Chondrocyte (in vitro differentiated cells): ENCODE data around the gene DEFB116. TPM values are rescaled to one million over a fixed set of nuclear protein-coding genes. Genes with fewer than 3 reads are reported as not detected.

ENCODE experiments used
- DNase-seq: peaks from one replicate; pipeline ENCODE4 v3.0.0; 2021; ENCODE audit warnings: mixed read lengths, low spot score
- H3K27ac Mint-ChIP-seq: one replicate; pipeline ENCODE4 v1.8.0; 2021; ENCODE audit warnings: mild to moderate bottlenecking, moderate library complexity, mixed read lengths; ENCODE audit not compliant: unreplicated experiment
- H3K27me3 Mint-ChIP-seq: 2 replicates; pipeline ENCODE4 v1.8.0; 2021; ENCODE audit warnings: low read depth, mixed read lengths
- H3K36me3 Mint-ChIP-seq: 2 replicates; pipeline ENCODE4 v1.8.0; 2021; ENCODE audit warnings: low read depth, mixed read lengths
- H3K4me1 Mint-ChIP-seq: 2 replicates; pipeline ENCODE4 v1.8.0; 2021; ENCODE audit warnings: low read depth, mild to moderate bottlenecking, mixed read lengths
- H3K4me3 Mint-ChIP-seq: one replicate; pipeline ENCODE4 v1.8.0; 2021; ENCODE audit warnings: mild to moderate bottlenecking, moderate library complexity, mixed read lengths; ENCODE audit not compliant: unreplicated experiment
- H3K9me3 Mint-ChIP-seq: 2 replicates; pipeline ENCODE4 v1.8.0; 2021; ENCODE audit warnings: low read depth, mixed read lengths
- total RNA-seq: library from RNA; stranded (reverse); gene quantifications from 3 replicates; pipeline ENCODE4 v1.2.1, GENCODE V29; 2021
- TF ChIP-seq, protein P1 (sequence below): fragments of 200-600 bp; sonication (generic); IDR thresholded peaks from 2 replicates; pipeline ENCODE4 v1.5.0; 2021; ENCODE audit warnings: antibody characterized with exemption, mild to moderate bottlenecking, moderate library complexity

The DEFB116 gene
- total RNA-seq, 1 donor from 2014 or later, result not detected

DNA sequence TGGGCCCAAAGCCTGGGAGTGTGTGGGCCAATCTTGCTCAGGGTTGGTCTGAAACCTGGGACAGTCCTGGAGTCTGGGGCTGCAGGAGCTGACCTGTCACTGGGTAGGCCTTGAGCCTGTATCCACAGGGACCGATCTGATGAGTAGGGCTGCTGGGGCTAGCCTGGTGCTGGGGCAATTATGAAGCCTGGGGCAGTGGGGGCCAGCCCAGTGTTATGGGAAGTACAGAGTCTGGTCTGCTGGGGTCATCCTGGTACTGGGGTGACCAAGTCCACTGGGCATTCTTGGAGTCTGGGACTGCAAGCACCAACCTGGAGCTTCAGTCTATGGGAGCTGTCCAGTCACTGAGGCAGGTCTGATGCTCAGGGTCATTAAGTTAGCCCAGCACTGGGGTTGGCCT is 30.2 kb downstream of the DEFB116 start:
- Mint-ChIP-seq H3K27ac (no peak overlapping the region), H3K9me3 (peaks cover 57% of the 10 kb centered on the region), H3K4me3 (no peak overlapping the region), H3K4me1 (no peaks in the 10 kb centered on the region), H3K27me3 (no peaks in the 10 kb centered on the region), H3K36me3 (peaks cover 1% of the 10 kb centered on the region)
- DNase-seq, result no peak
- TF ChIP-seq, protein P1, sequence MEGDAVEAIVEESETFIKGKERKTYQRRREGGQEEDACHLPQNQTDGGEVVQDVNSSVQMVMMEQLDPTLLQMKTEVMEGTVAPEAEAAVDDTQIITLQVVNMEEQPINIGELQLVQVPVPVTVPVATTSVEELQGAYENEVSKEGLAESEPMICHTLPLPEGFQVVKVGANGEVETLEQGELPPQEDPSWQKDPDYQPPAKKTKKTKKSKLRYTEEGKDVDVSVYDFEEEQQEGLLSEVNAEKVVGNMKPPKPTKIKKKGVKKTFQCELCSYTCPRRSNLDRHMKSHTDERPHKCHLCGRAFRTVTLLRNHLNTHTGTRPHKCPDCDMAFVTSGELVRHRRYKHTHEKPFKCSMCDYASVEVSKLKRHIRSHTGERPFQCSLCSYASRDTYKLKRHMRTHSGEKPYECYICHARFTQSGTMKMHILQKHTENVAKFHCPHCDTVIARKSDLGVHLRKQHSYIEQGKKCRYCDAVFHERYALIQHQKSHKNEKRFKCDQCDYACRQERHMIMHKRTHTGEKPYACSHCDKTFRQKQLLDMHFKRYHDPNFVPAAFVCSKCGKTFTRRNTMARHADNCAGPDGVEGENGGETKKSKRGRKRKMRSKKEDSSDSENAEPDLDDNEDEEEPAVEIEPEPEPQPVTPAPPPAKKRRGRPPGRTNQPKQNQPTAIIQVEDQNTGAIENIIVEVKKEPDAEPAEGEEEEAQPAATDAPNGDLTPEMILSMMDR, result no peak

DNA sequence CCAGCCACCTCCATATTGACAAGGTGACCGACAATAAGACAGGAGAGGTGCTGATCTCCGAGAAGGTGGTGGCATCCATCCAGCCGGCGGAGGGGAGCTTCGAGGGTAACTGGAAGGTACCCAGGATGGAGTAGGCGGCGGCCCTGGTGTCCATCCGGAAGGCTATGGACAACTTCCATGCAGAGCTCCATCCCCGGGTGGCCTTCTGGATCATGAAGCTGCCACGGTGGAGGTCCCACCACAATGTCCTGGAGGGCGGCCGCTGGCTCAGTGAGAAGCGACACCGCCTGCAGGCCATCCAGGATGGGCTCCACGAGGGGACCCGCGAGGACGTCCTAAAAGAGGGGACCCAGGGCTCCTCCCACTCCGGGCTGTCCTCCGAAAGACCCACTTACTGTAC is 33.9 kb downstream of the DEFB116 start:
- no peak for DNase-seq
- no peak overlapping the region for H3K4me3 Mint-ChIP-seq
- H3K9me3 Mint-ChIP-seq, result peaks cover 62% of the 10 kb centered on the region
- H3K27me3 Mint-ChIP-seq, result no peaks in the 10 kb centered on the region
- TF ChIP-seq, protein P1, result no peak
- H3K36me3 Mint-ChIP-seq, result no peaks in the 10 kb centered on the region
- no peaks in the 10 kb centered on the region for H3K4me1 Mint-ChIP-seq
- no peak overlapping the region for H3K27ac Mint-ChIP-seq

DNA sequence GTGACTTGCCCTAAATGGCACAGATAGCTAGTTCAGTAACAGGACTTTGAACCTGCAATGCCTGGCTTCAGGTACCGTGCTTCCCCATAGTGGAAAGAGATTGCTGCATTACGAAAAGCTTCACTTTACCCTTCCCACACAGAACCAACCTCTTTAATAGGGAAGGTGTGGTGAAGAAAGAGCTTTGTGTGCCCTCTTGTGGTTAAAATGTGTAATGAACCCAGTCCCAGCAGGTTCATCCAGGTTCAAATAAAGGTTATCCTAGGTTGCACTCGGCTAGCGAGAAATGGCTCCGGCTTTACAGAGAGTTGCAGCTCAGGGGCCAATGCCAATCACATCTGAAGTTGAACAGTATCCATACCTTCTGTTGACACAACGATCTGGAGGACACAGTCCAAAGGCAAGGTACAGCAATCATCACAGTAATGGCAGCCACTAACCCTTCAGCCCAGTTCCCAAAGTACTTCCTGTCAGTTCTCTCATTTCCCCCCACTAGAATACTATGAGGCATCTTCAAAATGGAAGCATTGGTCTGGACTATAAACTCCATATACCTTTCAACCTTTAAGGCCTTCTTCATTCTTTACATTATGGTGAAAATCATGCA is 48.0 kb downstream of the DEFB116 start:
- DNase-seq, result no peak
- peaks cover 59% of the 10 kb centered on the region for H3K9me3 Mint-ChIP-seq
- H3K4me3 Mint-ChIP-seq, result no peak overlapping the region
- H3K36me3 Mint-ChIP-seq, result no peaks in the 10 kb centered on the region
- H3K4me1 Mint-ChIP-seq, result no peaks in the 10 kb centered on the region
- H3K27me3 Mint-ChIP-seq, result no peaks in the 10 kb centered on the region
- H3K27ac Mint-ChIP-seq, result no peak overlapping the region
- TF ChIP-seq, protein P1, result peak; percentile 60

DNA sequence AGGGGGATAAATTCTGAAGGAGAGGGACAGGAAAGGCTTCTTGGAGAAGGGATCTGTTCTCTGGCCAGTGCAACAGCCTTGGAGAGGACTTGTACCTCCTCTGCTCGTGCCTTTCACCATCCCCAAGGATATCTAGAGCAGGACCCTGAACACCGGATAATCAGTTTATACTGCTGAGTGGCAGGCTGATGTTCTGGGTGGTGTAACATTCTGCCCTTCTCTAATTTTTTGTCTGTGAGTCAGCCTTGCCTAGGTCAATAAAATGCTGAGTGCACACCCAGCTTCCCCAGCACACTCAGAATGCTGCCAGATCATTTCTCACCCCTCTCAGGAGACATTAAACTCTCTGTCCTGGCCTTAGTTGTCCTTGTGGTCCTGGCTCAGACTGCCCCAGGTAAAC is 51.0 kb downstream of the DEFB116 start, which contains the start of gene DEFB115:
Gene DEFB115, plus strand, starts transcription at position 301 of the 400 bp plus-strand sequence. Its CDS starts 0 bp downstream, at position 301.
- TF ChIP-seq, protein P1, result no peak
- no peaks in the 10 kb centered on the region for H3K27me3 Mint-ChIP-seq
- no peak within 1 kb of the TSS for H3K4me3 Mint-ChIP-seq
- peaks cover 56% of the 10 kb centered on the region for H3K9me3 Mint-ChIP-seq
- no peak for DNase-seq
- no peaks in the 10 kb centered on the region for H3K4me1 Mint-ChIP-seq
- no peaks in the 10 kb centered on the region for H3K36me3 Mint-ChIP-seq
- H3K27ac Mint-ChIP-seq, result no peak within 1 kb of the TSS

DNA sequence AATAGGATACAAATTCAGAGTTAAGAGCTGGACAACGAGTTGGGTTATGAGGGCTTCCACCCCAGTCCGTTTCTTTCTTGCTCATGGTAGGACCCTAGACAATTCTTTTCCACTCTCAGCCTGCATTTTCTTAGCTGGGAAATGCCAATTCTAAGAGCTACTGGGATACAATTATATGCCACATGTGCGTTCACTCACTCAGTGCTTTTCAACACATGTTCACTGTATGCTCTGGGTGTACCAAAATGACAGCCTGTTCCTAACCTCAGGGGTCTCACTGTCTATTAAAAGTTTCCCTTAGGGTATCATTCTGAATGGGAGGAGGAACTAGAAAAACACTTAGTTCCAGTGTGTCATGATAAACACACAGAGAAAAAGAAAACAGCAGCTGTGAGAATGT is 51.4 kb downstream of the DEFB116 start:
- no peaks in the 10 kb centered on the region for H3K36me3 Mint-ChIP-seq
- peaks cover 59% of the 10 kb centered on the region for H3K9me3 Mint-ChIP-seq
- TF ChIP-seq, protein P1, result no peak
- H3K27me3 Mint-ChIP-seq, result no peaks in the 10 kb centered on the region
- DNase-seq, result no peak
- no peak overlapping the region for H3K4me3 Mint-ChIP-seq
- no peak overlapping the region for H3K27ac Mint-ChIP-seq
- H3K4me1 Mint-ChIP-seq, result no peaks in the 10 kb centered on the region

Other genes with a start within 250 kb of the DEFB116 start
- gene DEFB115, start 50.9 kb downstream of the DEFB116 start, total RNA-seq, result not detected in 3 replicates
- gene DEFB118, start 60.0 kb upstream of the DEFB116 start, total RNA-seq, result not detected in 3 replicates
- gene DEFB119, start 82.0 kb upstream of the DEFB116 start, total RNA-seq, result not detected in 3 replicates
- gene DEFB121, start 97.6 kb upstream of the DEFB116 start, total RNA-seq, result not detected in 3 replicates
- not detected in 3 replicates for gene DEFB123, start 132.0 kb upstream of the DEFB116 start, total RNA-seq
- gene DEFB124, start 166.5 kb upstream of the DEFB116 start, total RNA-seq, result not detected in 3 replicates
- gene REM1, start 166.7 kb upstream of the DEFB116 start, total RNA-seq, result not detected in 3 replicates
- gene HM13, start 205.9 kb upstream of the DEFB116 start, total RNA-seq, result 228 to 277 TPM (median 269 TPM) in 3 replicates